B cell (primary cell): Measurements from ENCODE around the gene FBXL2. TPM values are rescaled to one million over a fixed set of nuclear protein-coding genes. Genes with fewer than 3 reads are reported as not detected.

Experiments used
- ATAC-seq: fragments of 200-7000 bp; cut with Tn5 transposase; one replicate; pipeline ENCODE4 v1.10.0; 2021; ENCODE audit warnings: low read depth, mild to moderate bottlenecking, moderate number of reproducible peaks, moderate library complexity
- CTCF ChIA-PET: fragments of 350-600 bp; sonication (Branson Sonifier 250); formaldehyde crosslinking; loops from one replicate; lab custom pipeline; 2021; ENCODE audit warnings: antibody characterized with exemption, inconsistent platforms; lab: Charles Lee
- POLR2A ChIA-PET: fragments of 350-600 bp; sonication (Branson Sonifier 250); formaldehyde crosslinking; loops from one replicate; lab custom pipeline; 2021; ENCODE audit warnings: antibody characterized with exemption; lab: Charles Lee
- DNase-seq: peaks from one replicate; pipeline ENCODE4 v3.0.0; 2013
- H2AFZ ChIP-seq: 2 replicates; pipeline ENCODE4 v1.6.1; 2012; ENCODE audit warnings: mild to moderate bottlenecking, low read depth, low read length; ENCODE audit not compliant: insufficient read depth, poor library complexity, severe bottlenecking
- H3K27ac ChIP-seq, 2 donors: 1 replicate in 1 of 2; 2 replicates in 1 of 2; pipeline ENCODE4 v1.5.1; 2012 to 2013; ENCODE audit warnings: low read length in 2 of 2, mild to moderate bottlenecking in 2 of 2, moderate library complexity in 1 of 2
- H3K27me3 ChIP-seq, 4 experiments: fragments of 200-600 bp in 1 of 4; sonication (generic) in 1 of 4; replicated peaks in 1 of 4; 1 replicate in 2 of 4; 2 replicates in 2 of 4; pipeline versions ENCODE4 v1.6.1 to v1.7.0; 2013 to 2016; ENCODE audit warnings: low read length in 3 of 4, mild to moderate bottlenecking in 2 of 4, mixed read lengths in 1 of 4, moderate library complexity in 1 of 4; ENCODE audit not compliant: insufficient read depth in 4 of 4, control insufficient read depth in 3 of 4; ENCODE audit errors: control extremely low read depth in 1 of 4
- H3K36me3 ChIP-seq, 2 experiments: replicated peaks in 1 of 2; 1 replicate in 1 of 2; 2 replicates in 1 of 2; pipeline versions ENCODE4 v1.6.1 to v1.7.1; 2013; ENCODE audit warnings: low read length in 1 of 2; ENCODE audit not compliant: insufficient read depth in 2 of 2, control insufficient read depth in 1 of 2; ENCODE audit errors: control extremely low read depth in 1 of 2, extremely low read depth in 1 of 2
- H3K4me1 ChIP-seq, 2 donors: fragments of 200-600 bp in 1 of 2; sonication (generic) in 1 of 2; 1 replicate in 1 of 2; 2 replicates in 1 of 2; pipeline versions ENCODE4 v1.5.1 to v1.6.1; 2013 to 2017; ENCODE audit warnings: low read length in 2 of 2; ENCODE audit not compliant: control insufficient read depth in 2 of 2, insufficient read depth in 2 of 2
- H3K4me2 ChIP-seq: replicated peaks from 2 replicates; pipeline ENCODE3; 2012; ENCODE audit warnings: mild to moderate bottlenecking, low read depth, low read length; ENCODE audit not compliant: poor library complexity, severe bottlenecking
- H3K4me3 ChIP-seq, 5 experiments: fragments of 200-600 bp in 1 of 5; sonication (generic) in 1 of 5; 1 replicate in 3 of 5; 2 replicates in 2 of 5; pipeline versions ENCODE4 v1.5.1 to v1.7.0; 2011 to 2016; ENCODE audit warnings: low read length in 4 of 5, mild to moderate bottlenecking in 4 of 5, low read depth in 2 of 5, control low read depth in 1 of 5, moderate library complexity in 1 of 5; ENCODE audit not compliant: insufficient read depth in 1 of 5; ENCODE audit errors: control extremely low read depth in 1 of 5, extremely low read depth in 1 of 5
- H3K79me2 ChIP-seq: fragments of 200-600 bp; sonication (generic); one replicate; pipeline ENCODE4 v1.6.0; 2016; ENCODE audit warnings: low read length; ENCODE audit not compliant: control insufficient read depth, insufficient read depth
- H3K9ac ChIP-seq: fragments of 200-600 bp; sonication (generic); 2 replicates; pipeline ENCODE4 v1.6.1; 2017; ENCODE audit warnings: mild to moderate bottlenecking, low read length, moderate library complexity
- H3K9me3 ChIP-seq, 3 donors: one replicate each; pipeline versions ENCODE4 v1.6.1 to v1.7.1; 2013; ENCODE audit warnings: low read length in 2 of 3; ENCODE audit not compliant: control insufficient read depth in 2 of 3, insufficient read depth in 1 of 3; ENCODE audit errors: control extremely low read depth in 1 of 3
- H4K20me1 ChIP-seq: 2 replicates; pipeline ENCODE4 v1.6.0; 2012; ENCODE audit warnings: mild to moderate bottlenecking, low read length; ENCODE audit not compliant: insufficient read depth, control insufficient read depth, poor library complexity, severe bottlenecking
- H3K27ac Mint-ChIP-seq: one replicate; pipeline ENCODE4 v1.8.0; 2021; ENCODE audit warnings: mixed read lengths
- H3K27me3 Mint-ChIP-seq: one replicate; pipeline ENCODE4 v1.8.0; 2021; ENCODE audit warnings: mixed read lengths
- H3K4me1 Mint-ChIP-seq: one replicate; pipeline ENCODE4 v1.8.0; 2021; ENCODE audit warnings: mixed read lengths
- H3K4me3 Mint-ChIP-seq: one replicate; pipeline ENCODE4 v1.8.0; 2021; ENCODE audit warnings: mixed read lengths
- H3K9me3 Mint-ChIP-seq: one replicate; pipeline ENCODE4 v1.8.0; 2022; ENCODE audit warnings: mixed read lengths; ENCODE audit not compliant: insufficient read depth
- EZH2 ChIP-seq: IDR thresholded peaks from 2 replicates; pipeline ENCODE4 v1.6.1; 2012; ENCODE audit warnings: borderline replicate concordance, low read depth, mild to moderate bottlenecking, moderate library complexity, low read length; ENCODE audit not compliant: insufficient read depth, poor library complexity, severe bottlenecking
- WGBS: methylation state at CpG from one replicate; pipeline ENCODE4 v1.1.5; 2013; ENCODE audit warnings: missing lambda C conversion rate; ENCODE audit not compliant: insufficient coverage; 5-methylcytosine and 5-hydroxymethylcytosine counted together
- intact Hi-C: fragments of 100-400 bp; cut with micrococcal nuclease; formaldehyde crosslinking; loops from one replicate; pipeline ENCODE4 v1.10.0; 2022
- polyA plus RNA-seq: library from polyadenylated mRNA; depleted of rRNA; stranded (reverse); fragments of >200 nt; gene quantifications from 2 replicates; pipeline ENCODE4 v1.2.3, GENCODE V29; 2012
- total RNA-seq, 2 donors: library from RNA; stranded (reverse); fragments of 120-200 nt in 1 of 2; gene quantifications; 1 replicate in 1 of 2; 2 replicates in 1 of 2; pipeline versions ENCODE4 v1.2.3 to v1.2.4, GENCODE V29; 2013 to 2022
- TF ChIP-seq, protein P1 (sequence below): fragments of 200-600 bp; IDR thresholded peaks from one replicate; pipeline ENCODE4 v1.8.0; 2022; ENCODE audit warnings: antibody characterized with exemption, mild to moderate bottlenecking

The FBXL2 gene
- total and polyA plus RNA-seq, 2 donors (not counting 1 experiment from before 2014, with no cell fraction given): 0.34 TPM; not detected in 1

DNA sequence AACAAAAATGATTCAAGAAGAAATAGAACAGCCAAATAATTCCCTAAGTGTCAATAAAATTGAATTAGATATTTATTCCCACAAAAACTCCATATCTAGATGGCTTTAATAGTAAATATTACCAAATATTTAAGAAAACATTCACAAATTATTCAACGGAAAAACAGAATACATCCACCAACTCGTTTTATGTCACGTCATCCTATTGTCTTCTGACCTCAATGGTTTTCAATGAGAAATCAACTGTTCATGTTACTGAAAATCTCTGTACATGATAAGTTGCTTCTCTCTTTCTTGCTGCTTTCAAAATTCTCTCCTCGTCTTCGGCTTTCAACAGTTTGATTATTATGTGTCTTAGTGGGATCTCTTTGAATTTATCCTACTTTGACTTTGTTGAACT, 17.1 kb upstream of the FBXL2 start:
- POLR2A ChIA-PET: no interaction called here
- no CpG with 5 or more reads among the region's 5 CpGs for WGBS

GRCh38 chr3:33269385-33269784, 7.9 kb upstream of the FBXL2 start:
- Mint-ChIP-seq H3K27me3 (peaks cover 38% of the 10 kb centered on the region), H3K4me1 (no peaks in the 10 kb centered on the region), H3K4me3 (no peak overlapping the region), H3K27ac (no peak overlapping the region), H3K9me3 (peaks cover 12% of the 10 kb centered on the region)
- TF ChIP-seq, protein P1, sequence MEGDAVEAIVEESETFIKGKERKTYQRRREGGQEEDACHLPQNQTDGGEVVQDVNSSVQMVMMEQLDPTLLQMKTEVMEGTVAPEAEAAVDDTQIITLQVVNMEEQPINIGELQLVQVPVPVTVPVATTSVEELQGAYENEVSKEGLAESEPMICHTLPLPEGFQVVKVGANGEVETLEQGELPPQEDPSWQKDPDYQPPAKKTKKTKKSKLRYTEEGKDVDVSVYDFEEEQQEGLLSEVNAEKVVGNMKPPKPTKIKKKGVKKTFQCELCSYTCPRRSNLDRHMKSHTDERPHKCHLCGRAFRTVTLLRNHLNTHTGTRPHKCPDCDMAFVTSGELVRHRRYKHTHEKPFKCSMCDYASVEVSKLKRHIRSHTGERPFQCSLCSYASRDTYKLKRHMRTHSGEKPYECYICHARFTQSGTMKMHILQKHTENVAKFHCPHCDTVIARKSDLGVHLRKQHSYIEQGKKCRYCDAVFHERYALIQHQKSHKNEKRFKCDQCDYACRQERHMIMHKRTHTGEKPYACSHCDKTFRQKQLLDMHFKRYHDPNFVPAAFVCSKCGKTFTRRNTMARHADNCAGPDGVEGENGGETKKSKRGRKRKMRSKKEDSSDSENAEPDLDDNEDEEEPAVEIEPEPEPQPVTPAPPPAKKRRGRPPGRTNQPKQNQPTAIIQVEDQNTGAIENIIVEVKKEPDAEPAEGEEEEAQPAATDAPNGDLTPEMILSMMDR: no peak
- no peak for TF ChIP-seq EZH2
- peaks cover 2 to 13% (median 5%) of the 10 kb centered on the region in 3 donors for H3K9me3 ChIP-seq
- H3K9ac ChIP-seq: no peak overlapping the region
- no peaks in the 10 kb centered on the region for H3K36me3 ChIP-seq
- H3K27ac ChIP-seq: no peak overlapping the region
- 82% methylated on average over 3 of the region's 3 CpGs for WGBS
- H2AFZ ChIP-seq: no peak overlapping the region
- H3K27me3 ChIP-seq: peaks cover 0 to 2% (median 0%) of the 10 kb centered on the region in 4 experiments
- CTCF ChIA-PET: no interaction called here
- no peak overlapping the region for H3K4me2 ChIP-seq
- intact Hi-C loops: no loop called here
- no peak for DNase-seq
- POLR2A ChIA-PET: no interaction called here
- H3K79me2 ChIP-seq: no peaks in the 10 kb centered on the region
- no peaks in the 10 kb centered on the region for H4K20me1 ChIP-seq
- ATAC-seq: no peak
- H3K4me1 ChIP-seq: no peaks in the 10 kb centered on the region
- H3K4me3 ChIP-seq: no peak overlapping the region

More for the DNA sequence above, 17.1 kb upstream of the FBXL2 start:
- Mint-ChIP-seq H3K4me1 (no peaks in the 10 kb centered on the region), H3K9me3 (peaks cover 5% of the 10 kb centered on the region), H3K4me3 (no peak overlapping the region), H3K27me3 (peaks cover 10% of the 10 kb centered on the region), H3K27ac (no peak overlapping the region)
- no peak overlapping the region for H3K4me2 ChIP-seq
- no peaks in the 10 kb centered on the region for H3K36me3 ChIP-seq
- DNase-seq: no peak
- TF ChIP-seq EZH2: no peak
- TF ChIP-seq, protein P1: no peak
- no peak overlapping the region for H2AFZ ChIP-seq
- no peaks in the 10 kb centered on the region for H3K79me2 ChIP-seq
- CTCF ChIA-PET: no interaction called here
- H3K4me3 ChIP-seq: no peak overlapping the region
- H3K27me3 ChIP-seq: no peaks in the 10 kb centered on the region
- ATAC-seq: no peak
- intact Hi-C loops: no loop called here
- no peak overlapping the region for H3K9ac ChIP-seq
- no peaks in the 10 kb centered on the region for H4K20me1 ChIP-seq
- H3K9me3 ChIP-seq: peaks cover 0 to 3% (median under 1%) of the 10 kb centered on the region in 3 donors
- no peaks in the 10 kb centered on the region for H3K4me1 ChIP-seq
- H3K27ac ChIP-seq: no peak overlapping the region
